Neural progenitor cell (in vitro differentiated cells): Measurements from ENCODE around the gene NDUFB10. TPM values are rescaled to one million over a fixed set of nuclear protein-coding genes. Genes with fewer than 3 reads are reported as not detected.

Source experiments
- DNase-seq: peaks from one replicate; pipeline ENCODE4 v3.0.0-alpha.2; 2016; ENCODE audit warnings: low spot score
- H2AFZ ChIP-seq: fragments of 200-600 bp; sonication (generic); replicated peaks from 2 replicates; pipeline ENCODE4 v1.6.1; 2016; ENCODE audit warnings: antibody characterized with exemption
- H3F3A ChIP-seq: fragments of 200-600 bp; sonication (generic); 2 replicates; pipeline ENCODE4 v1.6.1; 2016; ENCODE audit warnings: antibody characterized with exemption, low read depth
- H3K27ac ChIP-seq: fragments of 200-600 bp; sonication (generic); 2 replicates; pipeline ENCODE4 v1.5.1; 2016; ENCODE audit warnings: mild to moderate bottlenecking
- H3K27me3 ChIP-seq: fragments of 200-600 bp; sonication (generic); 2 replicates; pipeline ENCODE4 v1.6.1; 2016; ENCODE audit warnings: mild to moderate bottlenecking, moderate library complexity
- H3K36me3 ChIP-seq: fragments of 200-600 bp; sonication (generic); 2 replicates; pipeline ENCODE4 v1.5.1; 2016
- H3K4me1 ChIP-seq: fragments of 200-600 bp; sonication (generic); 2 replicates; pipeline ENCODE4 v1.6.1; 2016; ENCODE audit warnings: mixed run types
- H3K4me2 ChIP-seq: fragments of 200-600 bp; sonication (generic); 2 replicates; pipeline ENCODE4 v1.6.1; 2016
- H3K4me3 ChIP-seq: fragments of 200-600 bp; sonication (generic); 2 replicates; pipeline ENCODE4 v1.5.1; 2016
- H3K79me2 ChIP-seq: fragments of 200-600 bp; sonication (generic); 2 replicates; pipeline ENCODE4 v1.6.1; 2016; ENCODE audit warnings: low read depth
- H3K9ac ChIP-seq: fragments of 200-600 bp; sonication (generic); 2 replicates; pipeline ENCODE4 v1.6.1; 2016
- H3K9me3 ChIP-seq: fragments of 200-600 bp; sonication (generic); 2 replicates; pipeline ENCODE4 v1.5.1; 2016; ENCODE audit warnings: low read depth
- H4K20me1 ChIP-seq: fragments of 200-600 bp; sonication (generic); 2 replicates; pipeline ENCODE4 v1.6.1; 2016; ENCODE audit warnings: low read depth
- H3K27ac Mint-ChIP-seq: 3 replicates; pipeline ENCODE4 v1.8.0; 2021; ENCODE audit warnings: mixed read lengths
- H3K27me3 Mint-ChIP-seq: 2 replicates; pipeline ENCODE4 v1.8.0; 2022; ENCODE audit warnings: low read depth, mild to moderate bottlenecking, inconsistent platforms, moderate library complexity, mixed read lengths; ENCODE audit not compliant: insufficient read depth
- H3K36me3 Mint-ChIP-seq: 3 replicates; pipeline ENCODE4 v1.8.0; 2021; ENCODE audit warnings: mixed read lengths
- H3K4me1 Mint-ChIP-seq: 3 replicates; pipeline ENCODE4 v1.8.0; 2021; ENCODE audit warnings: mixed read lengths
- H3K4me3 Mint-ChIP-seq: 3 replicates; pipeline ENCODE4 v1.8.0; 2021; ENCODE audit warnings: mild to moderate bottlenecking, moderate library complexity, mixed read lengths
- H3K9me3 Mint-ChIP-seq: 3 replicates; pipeline ENCODE4 v1.8.0; 2020; ENCODE audit warnings: mixed read lengths
- CTCF ChIP-seq: fragments of 200-600 bp; sonication (generic); IDR thresholded peaks from 2 replicates; pipeline ENCODE4 v1.5.1; 2017; ENCODE audit warnings: antibody characterized with exemption, mild to moderate bottlenecking
- EZH2 ChIP-seq: fragments of 200-600 bp; sonication (generic); IDR thresholded peaks from 2 replicates; pipeline ENCODE4 v1.6.1; 2017; ENCODE audit warnings: antibody characterized with exemption, mild to moderate bottlenecking, moderate library complexity
- EZH2phosphoT487 ChIP-seq: fragments of 200-600 bp; sonication (generic); IDR thresholded peaks from 2 replicates; pipeline ENCODE4 v1.6.1; 2017; ENCODE audit warnings: antibody characterized with exemption
- total RNA-seq: library from RNA; depleted of rRNA; stranded (reverse); fragments of >200 nt; gene quantifications from 2 replicates; pipeline ENCODE4 v1.2.3, GENCODE V29; 2015; ENCODE audit warnings: low replicate concordance

Gene NDUFB10
- total RNA-seq, 1 donor from 2014 or later, result 155 TPM

DNA sequence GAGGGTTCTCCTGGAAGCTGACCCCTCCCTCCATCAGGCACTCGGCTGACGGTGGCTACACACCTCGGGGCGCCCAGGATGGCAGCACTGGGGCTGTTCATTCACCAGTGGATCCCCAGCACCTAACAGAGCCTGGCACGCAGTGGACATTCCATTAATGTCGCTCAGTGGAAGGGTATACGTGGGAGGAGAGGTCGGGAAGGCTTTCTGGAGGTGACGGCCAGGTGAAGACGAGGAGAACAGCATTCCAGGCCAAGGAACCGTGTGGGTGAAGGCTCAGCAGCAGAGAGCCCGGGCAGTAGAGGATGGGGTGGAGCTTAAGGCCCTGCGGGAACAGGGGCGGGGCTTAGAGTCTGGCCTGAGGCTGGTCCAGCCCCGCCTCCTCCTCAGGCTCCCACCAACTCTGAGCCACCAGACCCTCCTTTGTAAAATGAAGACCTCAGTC is 38.6 kb upstream of the NDUFB10 start:
- Histone ChIP-seq H3K9me3 (no peaks in the 10 kb centered on the region), H3K36me3 (no peaks in the 10 kb centered on the region), H3K79me2 (no peaks in the 10 kb centered on the region), H3K27ac (no peak overlapping the region), H3K4me3 (no peak overlapping the region), H3K4me2 (peak overlapping the region; percentile 67), H3K9ac (no peak overlapping the region), H3K27me3 (peaks cover 92% of the 10 kb centered on the region), H3K4me1 (peaks cover 37% of the 10 kb centered on the region), H2AFZ (no peak overlapping the region), H4K20me1 (peaks cover 25% of the 10 kb centered on the region), H3F3A (peaks cover 31% of the 10 kb centered on the region)
- Mint-ChIP-seq H3K9me3 (no peaks in the 10 kb centered on the region), H3K4me1 (peaks cover 20% of the 10 kb centered on the region), H3K4me3 (peak overlapping the region; percentile 9), H3K27ac (no peak overlapping the region), H3K27me3 (peaks cover 52% of the 10 kb centered on the region), H3K36me3 (no peaks in the 10 kb centered on the region)
- DNase-seq, result peak; percentile 93
- no peak for TF ChIP-seq CTCF
- TF ChIP-seq EZH2, result no peak
- TF ChIP-seq EZH2phosphoT487, result no peak

DNA sequence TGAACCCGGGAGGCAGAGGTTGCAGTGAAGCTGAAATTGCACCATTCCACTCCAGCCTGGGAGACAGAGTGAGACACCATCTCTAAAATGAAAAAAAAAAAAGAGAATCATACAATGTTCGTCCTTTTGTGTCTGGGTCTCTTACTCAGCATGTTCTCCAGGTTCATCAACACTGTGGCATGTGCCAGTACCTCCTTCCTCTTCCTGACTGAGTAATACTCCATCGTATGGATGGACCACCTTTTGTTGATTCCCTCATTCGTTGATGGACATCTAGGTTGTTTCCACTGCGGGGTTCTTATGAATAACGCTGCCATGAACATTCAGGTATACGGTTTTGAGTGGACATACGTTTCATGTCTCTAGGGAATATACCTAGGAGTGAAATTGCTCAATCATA is 37.0 kb upstream of the NDUFB10 start:
- Mint-ChIP-seq H3K36me3 (no peaks in the 10 kb centered on the region), H3K4me1 (peaks cover 15% of the 10 kb centered on the region), H3K4me3 (no peak overlapping the region), H3K27me3 (peaks cover 40% of the 10 kb centered on the region), H3K27ac (no peak overlapping the region), H3K9me3 (no peaks in the 10 kb centered on the region)
- Histone ChIP-seq H3K4me1 (peaks cover 23% of the 10 kb centered on the region), H3K27ac (no peak overlapping the region), H4K20me1 (peaks cover 18% of the 10 kb centered on the region), H3F3A (peaks cover 19% of the 10 kb centered on the region), H2AFZ (no peak overlapping the region), H3K4me3 (no peak overlapping the region), H3K79me2 (no peaks in the 10 kb centered on the region), H3K9me3 (no peaks in the 10 kb centered on the region), H3K4me2 (no peak overlapping the region), H3K9ac (no peak overlapping the region), H3K36me3 (no peaks in the 10 kb centered on the region), H3K27me3 (peaks cover 77% of the 10 kb centered on the region)
- DNase-seq, result no peak
- TF ChIP-seq EZH2phosphoT487, result no peak
- TF ChIP-seq EZH2, result no peak
- TF ChIP-seq CTCF, result no peak

DNA sequence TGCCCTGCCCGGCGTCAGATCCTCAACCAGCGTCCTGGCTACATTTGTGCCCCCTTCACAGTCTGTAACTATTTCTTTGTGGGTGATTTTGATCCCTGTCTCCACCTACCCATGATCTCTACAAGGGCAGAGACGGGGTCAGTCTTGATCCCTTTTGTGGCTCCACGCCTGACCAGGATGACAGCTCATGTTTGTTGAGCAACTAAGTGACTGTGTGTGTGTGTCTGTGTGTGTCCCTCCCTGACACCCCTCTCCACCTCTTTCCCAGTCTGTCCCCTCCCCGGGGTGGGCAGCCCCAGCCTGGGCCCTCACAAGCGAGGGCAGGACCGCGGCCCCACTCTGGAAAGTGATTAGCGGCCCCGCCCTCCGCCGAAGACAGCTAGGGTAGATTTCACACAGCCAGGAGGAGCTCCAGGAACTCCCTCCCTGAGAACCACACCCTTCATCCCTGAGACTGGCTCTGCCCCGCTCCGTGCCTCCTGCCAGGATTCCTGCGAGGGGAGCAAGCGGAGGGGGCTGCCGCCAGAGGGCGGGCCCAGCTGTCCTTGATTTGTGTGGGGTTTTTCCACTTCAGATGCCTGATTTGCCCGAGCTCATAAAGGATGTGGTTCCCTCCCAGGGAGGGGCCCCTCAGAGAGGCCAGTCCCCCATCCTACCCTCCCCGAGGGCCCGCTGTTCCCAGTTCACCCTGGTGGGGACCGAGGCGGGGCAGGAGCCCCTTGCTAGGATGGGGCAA is 35.9 kb upstream of the NDUFB10 start:
- Histone ChIP-seq H3F3A (peaks cover 19% of the 10 kb centered on the region), H3K27ac (no peak overlapping the region), H2AFZ (no peak overlapping the region), H3K4me2 (peak overlapping the region; percentile 25), H3K36me3 (no peaks in the 10 kb centered on the region), H3K4me1 (peaks cover 17% of the 10 kb centered on the region), H3K9me3 (no peaks in the 10 kb centered on the region), H3K9ac (no peak overlapping the region), H3K79me2 (no peaks in the 10 kb centered on the region), H4K20me1 (peaks cover 13% of the 10 kb centered on the region), H3K4me3 (no peak overlapping the region), H3K27me3 (peaks cover 67% of the 10 kb centered on the region)
- Mint-ChIP-seq H3K4me1 (peaks cover 15% of the 10 kb centered on the region), H3K9me3 (no peaks in the 10 kb centered on the region), H3K27ac (no peak overlapping the region), H3K36me3 (no peaks in the 10 kb centered on the region), H3K4me3 (no peak overlapping the region), H3K27me3 (peaks cover 39% of the 10 kb centered on the region)
- TF ChIP-seq EZH2 (peak; percentile 42), CTCF (peak; percentile 66), EZH2phosphoT487 (no peak)
- DNase-seq, result peak; percentile 85
